Measurements from ENCODE around the gene SS18L1. TPM values are rescaled to one million over a fixed set of nuclear protein-coding genes. Genes with fewer than 3 reads are reported as not detected.

The SS18L1 gene
- total RNA-seq, 1 experiment from 2014 or later = 28.1 TPM

- DNase-seq (ENCODE audit: low read depth, low spot score) (no peak), ATAC-seq (no peak)
- CTCF ChIA-PET = no interaction called here
- Histone ChIP-seq H3K4me1 (ENCODE audit: control insufficient read depth in 1 of 2, insufficient read depth in 2 of 2, low read length in 2 of 2) (peaks cover 8 to 21% of the 10 kb centered on the region in 2 experiments), H3K4me2 (ENCODE audit: low read length) (no peak overlapping the region), H3K9me2 (ENCODE audit: insufficient read depth) (no peaks in the 10 kb centered on the region), H3K9me3 (ENCODE audit: control insufficient read depth in 1 of 2, insufficient read depth in 1 of 2, low read depth in 1 of 2, low read length in 2 of 2) (no peaks in the 10 kb centered on the region), H3K79me2 (ENCODE audit: insufficient read depth, low read length) (peaks cover 6% of the 10 kb centered on the region), H3K9ac (ENCODE audit: low read length) (no peak overlapping the region), H2AFZ (ENCODE audit: low read depth, low read length, poor library complexity, severe bottlenecking) (no peak overlapping the region), H3K36me3 (ENCODE audit: control insufficient read depth in 1 of 2, insufficient read depth in 2 of 2, low read length in 2 of 2) (no peaks in the 10 kb centered on the region), H3K27me3 (ENCODE audit: insufficient read depth, low read length) (no peaks in the 10 kb centered on the region), H3K27ac (ENCODE audit: low read depth, low read length) (no peak overlapping the region), H3K4me3 (replicated peaks in 1 of 2; ENCODE audit: low read depth in 1 of 2, low read length in 2 of 2) (no peak overlapping the region), H4K20me1 (ENCODE audit: insufficient read depth) (no peaks in the 10 kb centered on the region; the same call in 1 of the 2 replicates)
- POLR2A ChIA-PET = no interaction called here
- no TSS peak for BruUV-seq (replicated peaks)
- RAD21 ChIA-PET (ENCODE audit: low non-redundant PET in 1 of 2, low total read pairs in 2 of 2, uncharacterized antibody in 2 of 2, unreplicated experiment in 2 of 2) = no interaction called here
- TF ChIP-seq FOSL1 (IDR thresholded peaks at IDR 0.05; ENCODE audit: low read depth) = no peak
- TF ChIP-seq ELF1 (IDR thresholded peaks at IDR 0.05; ENCODE audit: borderline replicate concordance, low read depth) = no peak
- TF ChIP-seq, protein P1, sequence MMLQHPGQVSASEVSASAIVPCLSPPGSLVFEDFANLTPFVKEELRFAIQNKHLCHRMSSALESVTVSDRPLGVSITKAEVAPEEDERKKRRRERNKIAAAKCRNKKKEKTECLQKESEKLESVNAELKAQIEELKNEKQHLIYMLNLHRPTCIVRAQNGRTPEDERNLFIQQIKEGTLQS (IDR thresholded peaks at IDR 0.05) = no peak
- TF ChIP-seq REST (IDR thresholded peaks at IDR 0.05; ENCODE audit: low read depth) = no peak
- no peak for TF ChIP-seq ZFX (IDR thresholded peaks at IDR 0.05)
- no peak for TF ChIP-seq JUND (IDR thresholded peaks at IDR 0.05)
- TF ChIP-seq EZH2phosphoT487 (IDR thresholded peaks at IDR 0.05; ENCODE audit: borderline replicate concordance) = no peak
- no peak for TF ChIP-seq POLR2AphosphoS5 (IDR thresholded peaks at IDR 0.05; ENCODE audit: low read depth, low read length)
- TF ChIP-seq, protein P2, sequence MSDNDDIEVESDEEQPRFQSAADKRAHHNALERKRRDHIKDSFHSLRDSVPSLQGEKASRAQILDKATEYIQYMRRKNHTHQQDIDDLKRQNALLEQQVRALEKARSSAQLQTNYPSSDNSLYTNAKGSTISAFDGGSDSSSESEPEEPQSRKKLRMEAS (IDR thresholded peaks at IDR 0.05) = no peak
- no peak for TF ChIP-seq YY1 (IDR thresholded peaks at IDR 0.05; ENCODE audit: extremely low read depth, insufficient replicate concordance, low read depth, low read length)
- no peak for TF ChIP-seq EGR1 (IDR thresholded peaks at IDR 0.05; ENCODE audit: low read depth)
- TF ChIP-seq TCF7L2 (IDR thresholded peaks at IDR 0.05; ENCODE audit: borderline replicate concordance, extremely low read depth, insufficient read depth, insufficient read length) = no peak
- intact Hi-C loops (cut with micrococcal nuclease) = no loop called here
Observed at GRCh38 chr20:62118113-62119043, 25.2 kb upstream of the SS18L1 start.

All from HCT116 (cell line).